CD4-positive, alpha-beta T cell treated with Interleukin-10 for 1 hour (primary cell): ENCODE results near the gene MOB3A.

Experiments
- DNase-seq: peaks from one replicate; pipeline ENCODE4 v3.0.0-alpha.2; 2020

The MOB3A gene

DNA sequence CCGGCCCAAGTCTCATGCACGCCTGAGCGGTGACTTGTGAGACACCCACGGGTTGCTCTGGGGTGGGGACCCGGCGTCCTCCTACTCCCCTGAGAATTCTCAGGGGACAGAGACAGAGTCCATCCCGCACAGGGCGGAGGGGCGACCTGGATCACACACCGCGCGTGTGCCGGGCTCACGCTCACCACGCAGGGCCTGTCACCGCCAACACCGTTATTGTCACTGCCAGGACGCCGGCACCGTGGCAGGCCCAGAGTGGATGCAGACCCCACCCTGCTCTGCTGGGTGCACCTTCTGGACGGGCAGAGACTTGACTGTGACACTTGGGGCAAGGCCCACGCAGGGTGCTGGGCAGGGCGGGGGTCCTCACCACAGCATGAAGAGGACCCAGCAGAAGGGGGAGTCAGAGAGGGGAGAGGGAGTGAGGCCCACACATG lies 16.2 kb downstream of the MOB3A start:
- DNase-seq: no peak

DNA sequence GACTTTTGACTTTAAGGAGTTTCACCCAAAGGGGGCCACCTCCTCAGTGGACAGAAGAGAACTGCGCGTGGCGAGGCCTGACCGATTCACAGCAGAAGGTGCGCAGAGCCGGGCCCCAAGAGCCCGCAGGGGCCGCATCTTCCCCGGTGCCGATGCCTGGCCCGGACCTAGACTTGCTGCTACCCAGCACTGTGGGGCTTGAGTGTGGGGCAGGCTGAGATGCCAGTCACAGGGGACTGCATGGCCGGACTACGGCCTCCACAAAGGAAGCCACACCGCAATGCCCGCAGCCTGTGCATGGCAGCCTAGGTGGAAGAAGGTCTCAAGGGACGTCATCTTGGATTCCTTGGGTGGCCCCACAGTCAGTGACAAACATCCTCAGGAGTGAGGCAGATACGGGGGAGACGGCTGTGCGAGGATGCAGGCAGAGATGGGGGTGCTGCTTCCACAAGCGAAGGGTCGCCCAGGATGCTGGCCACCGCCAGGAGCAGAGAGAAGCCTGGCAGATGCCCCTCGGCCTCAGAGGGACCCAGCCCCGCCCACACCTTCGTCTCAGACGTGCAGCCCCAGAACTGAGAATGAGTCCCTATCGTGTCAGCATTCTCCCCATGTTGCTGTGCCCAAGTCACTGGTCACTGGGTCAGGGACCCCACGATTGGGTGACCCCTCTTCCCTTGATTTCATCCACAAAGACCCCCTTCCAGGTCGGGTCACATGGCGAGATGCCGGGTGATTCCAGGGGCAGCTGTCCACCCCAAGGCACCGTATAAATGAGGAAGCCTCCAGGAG lies 16.9 kb downstream of the MOB3A start:
- DNase-seq: no peak

DNA sequence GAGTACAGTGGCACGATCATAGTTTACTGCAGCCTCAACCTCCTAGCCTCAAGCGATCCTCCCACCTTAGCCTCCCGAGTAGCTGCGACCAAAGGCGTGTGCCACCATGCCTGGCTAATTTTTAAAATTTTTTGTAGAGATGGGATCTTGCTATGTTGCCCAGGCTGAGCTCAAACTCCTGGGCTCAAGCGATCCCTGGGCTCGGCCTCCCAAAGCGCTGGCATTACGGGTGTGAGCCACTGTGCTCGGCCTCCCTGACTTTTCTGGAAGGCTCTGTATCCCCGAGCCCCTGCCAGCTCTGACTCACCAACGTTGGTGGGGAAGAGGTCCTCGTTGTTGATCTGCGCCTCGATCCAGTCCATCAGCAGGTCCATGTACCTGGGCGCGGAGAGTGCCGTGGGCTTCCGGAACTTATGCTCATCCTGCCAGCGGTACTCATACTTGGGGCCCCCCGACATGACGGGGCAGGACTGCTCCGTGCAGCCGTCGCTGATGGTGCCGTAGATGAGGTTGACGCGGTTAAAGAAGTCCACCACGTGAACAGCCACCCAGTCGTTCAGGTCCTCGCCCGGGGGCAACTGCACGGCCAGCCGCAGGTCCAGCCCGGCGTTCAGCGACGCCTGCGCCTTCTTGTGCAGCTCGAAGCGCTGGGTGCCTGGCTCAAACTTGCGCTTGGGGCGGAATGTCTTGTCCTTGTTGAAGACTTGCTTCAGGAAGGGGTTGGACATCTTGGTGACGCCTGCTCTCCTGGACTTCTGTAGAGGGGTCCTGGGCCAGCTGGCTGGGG lies 18.1 kb downstream of the MOB3A start:
- no peak for DNase-seq

DNA sequence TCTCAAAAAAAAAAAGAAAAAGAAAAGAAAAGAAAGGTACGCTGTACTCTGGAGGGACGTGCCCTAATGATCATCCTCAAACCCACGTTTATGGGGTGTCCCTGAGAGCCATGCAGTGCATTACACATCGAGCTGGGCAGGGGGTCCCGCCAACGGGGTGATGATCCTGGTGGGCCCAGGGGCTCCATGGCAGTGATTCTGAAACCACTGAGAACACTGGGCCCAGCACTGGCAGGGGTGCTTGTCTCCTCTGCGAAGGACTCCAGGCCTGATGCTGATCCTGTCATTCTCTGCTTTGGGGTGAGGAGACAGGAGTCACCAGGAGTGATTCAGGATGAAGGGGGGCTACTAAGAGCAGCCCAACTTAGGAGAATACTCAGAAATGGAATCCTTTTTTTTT lies 18.7 kb downstream of the MOB3A start:
- no peak for DNase-seq

DNA sequence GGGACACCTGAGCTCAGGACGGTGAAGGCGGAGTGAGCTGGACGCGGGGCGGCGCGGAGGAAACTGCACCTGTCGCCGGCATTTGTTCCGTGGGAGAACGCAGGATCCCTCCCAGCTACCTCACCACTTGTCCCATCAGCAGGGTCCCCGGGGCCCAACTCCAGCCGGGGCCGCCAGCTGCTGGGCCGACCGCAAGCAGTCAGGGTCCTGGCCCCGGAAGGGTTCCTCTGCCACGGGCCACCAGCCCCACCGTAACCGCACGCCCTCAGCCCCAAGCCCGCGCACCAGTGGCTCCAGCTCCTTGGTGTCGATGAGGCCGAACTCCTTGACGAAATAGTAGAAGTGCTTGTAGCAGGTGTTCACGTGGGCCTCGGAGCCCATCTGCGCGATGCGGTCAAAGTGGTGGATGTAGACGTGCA lies 19.6 kb downstream of the MOB3A start:
- DNase-seq: no peak

DNA sequence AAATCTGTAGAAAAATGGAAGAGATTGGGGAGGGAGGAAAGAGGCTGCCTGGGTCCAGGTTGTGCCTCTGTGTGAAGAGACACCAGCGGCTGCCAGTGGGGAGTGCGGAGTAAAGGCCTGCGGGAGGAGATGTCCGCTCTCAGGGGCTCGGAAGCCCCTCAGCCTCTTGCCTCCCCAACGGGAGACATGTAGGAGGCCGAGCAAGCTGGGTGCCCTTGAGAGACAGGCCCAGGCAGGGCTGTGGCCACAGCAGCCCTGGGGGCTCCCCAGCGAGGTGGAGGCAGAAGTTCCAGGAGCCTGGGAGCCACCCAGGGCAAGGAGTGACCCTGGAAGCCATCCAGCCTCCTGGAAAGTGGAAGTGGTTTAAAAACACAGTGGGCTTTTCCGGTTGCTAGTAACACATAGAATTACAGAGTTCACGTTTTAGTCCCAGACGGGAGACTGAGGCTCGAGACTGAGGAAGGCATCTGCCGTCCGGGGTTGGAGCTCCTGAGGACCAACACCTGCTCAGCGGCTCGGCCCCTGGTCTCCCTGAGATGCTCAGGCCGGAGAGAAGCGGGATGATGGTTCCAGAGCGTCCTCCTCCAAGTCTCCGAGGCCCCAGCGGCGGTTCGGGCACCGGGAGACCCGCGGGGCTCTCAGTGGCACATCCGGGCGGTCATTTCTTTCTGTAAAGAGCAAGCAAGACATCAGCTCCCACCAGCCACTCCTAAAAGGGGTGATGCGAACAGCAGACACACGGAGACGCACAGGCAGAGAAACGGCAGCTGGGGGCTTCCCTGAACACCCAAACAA lies 23.2 kb downstream of the MOB3A start:
- no peak for DNase-seq

- DNase-seq: no peak
These were observed 25.0 kb downstream of the MOB3A start for GRCh38 chr19:2070986-2071673.

DNA sequence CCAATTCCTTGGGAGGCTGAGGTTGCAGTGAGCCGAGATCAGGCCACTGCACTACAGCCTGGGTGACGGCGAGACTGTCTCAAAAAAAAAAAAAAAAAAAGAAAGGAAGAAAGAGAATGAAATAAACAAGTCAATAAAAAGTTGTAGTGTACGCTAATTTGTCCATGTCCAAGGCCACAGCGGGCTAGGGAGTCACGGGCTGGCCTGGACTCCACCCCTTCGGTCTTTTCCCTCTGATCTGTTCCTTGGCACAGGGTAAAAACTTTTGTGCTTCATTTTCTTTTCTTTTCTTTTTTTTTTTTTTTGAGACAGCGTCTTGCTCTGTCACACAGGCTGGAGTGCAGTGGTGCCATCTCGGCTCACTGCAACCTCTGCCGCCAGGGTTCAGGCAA lies 25.7 kb downstream of the MOB3A start:
- no peak for DNase-seq

GRCh38 chr19:2064788-2065524 lies 31.2 kb downstream of the MOB3A start:
- no peak for DNase-seq

DNA sequence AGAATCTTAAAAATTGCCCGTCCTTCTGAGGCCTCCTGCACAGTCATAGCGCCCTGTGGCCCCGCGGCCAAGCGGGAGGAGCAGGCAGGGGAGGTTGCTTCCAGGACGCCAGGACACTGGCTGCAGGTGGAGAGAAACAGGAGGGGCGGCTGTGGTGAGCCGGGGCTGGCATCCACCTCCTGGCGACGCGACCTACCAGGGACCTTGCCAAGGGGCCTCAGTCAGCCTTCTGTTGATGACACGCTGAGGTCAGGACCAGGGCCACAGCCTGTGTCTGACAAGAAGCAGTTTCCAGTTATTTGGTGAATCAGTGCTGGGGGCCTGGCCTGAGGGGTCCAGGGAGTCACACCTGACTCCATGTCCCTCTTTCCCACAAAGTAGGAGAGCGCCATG lies 31.7 kb downstream of the MOB3A start:
- DNase-seq: no peak

DNA sequence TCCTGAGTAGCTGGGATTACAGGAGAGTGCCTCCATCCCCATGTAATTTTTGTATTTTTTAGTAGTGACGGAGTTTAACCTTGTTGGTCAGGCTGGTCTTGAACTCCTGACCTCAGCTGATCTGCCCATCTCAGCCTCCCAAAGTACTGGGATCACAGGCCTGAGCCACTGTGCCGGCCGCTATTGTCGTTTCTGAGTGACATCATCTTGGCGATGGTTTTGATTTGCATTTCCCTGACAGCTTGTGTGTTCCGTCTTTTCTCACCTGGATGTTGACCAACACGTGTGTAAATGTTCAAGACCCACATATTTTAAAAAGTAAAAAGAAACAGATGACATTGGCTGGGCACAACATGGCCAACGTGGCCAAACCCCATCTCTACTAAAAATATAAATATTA lies 32.3 kb downstream of the MOB3A start:
- no peak for DNase-seq

- no peak for DNase-seq
These were observed 33.4 kb downstream of the MOB3A start for GRCh38 chr19:2062770-2063169.

- no peak for DNase-seq
These were observed 33.8 kb downstream of the MOB3A start for GRCh38 chr19:2062389-2062729.

- DNase-seq: peak; percentile 99
These were observed 34.4 kb downstream of the MOB3A start for GRCh38 chr19:2061495-2062388.

- no peak for DNase-seq
These were observed 35.1 kb downstream of the MOB3A start for GRCh38 chr19:2060884-2061494.

GRCh38 chr19:2059422-2060201 lies 36.5 kb downstream of the MOB3A start:
- DNase-seq: no peak

DNA sequence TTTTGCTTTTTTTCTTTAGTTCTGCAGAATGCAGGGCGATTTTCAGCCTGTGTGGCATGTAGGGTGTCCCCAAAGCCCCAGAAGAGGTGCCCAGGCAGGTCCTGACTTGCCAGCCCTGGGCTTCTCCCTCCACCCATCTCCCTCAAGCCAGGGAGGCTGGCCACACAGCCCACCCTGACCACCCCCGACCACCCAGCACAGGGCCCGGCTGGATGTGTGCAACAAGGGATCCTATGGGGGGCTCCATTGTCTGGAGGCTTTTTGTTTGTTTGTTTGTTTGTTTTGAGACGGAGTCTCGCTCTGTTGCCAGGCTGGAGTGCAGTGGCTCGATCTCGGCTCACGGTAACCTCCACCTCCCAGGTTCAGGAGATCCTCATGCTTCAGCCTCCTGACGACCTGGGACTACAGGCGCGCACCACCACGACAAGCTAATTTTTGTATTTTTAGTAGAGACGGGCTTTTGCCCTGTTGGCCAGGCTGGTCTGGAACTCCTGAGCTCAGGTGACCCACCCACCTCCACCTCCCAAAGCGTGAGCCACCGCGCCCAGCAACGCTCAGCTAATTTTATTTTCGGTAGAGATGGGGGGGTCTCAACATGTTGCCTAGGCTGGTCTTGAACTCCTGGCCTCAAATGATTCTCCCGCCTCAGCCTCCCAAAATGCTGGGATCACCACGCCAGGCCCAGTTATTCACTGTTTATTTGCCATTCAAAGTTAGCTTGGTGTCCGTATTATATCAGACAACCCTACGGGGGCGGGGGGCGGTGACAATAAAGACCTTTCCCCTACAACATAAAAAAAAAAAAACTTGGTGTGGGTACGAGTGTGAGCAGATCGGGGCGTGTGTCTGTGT lies 37.3 kb downstream of the MOB3A start:
- DNase-seq: no peak

DNA sequence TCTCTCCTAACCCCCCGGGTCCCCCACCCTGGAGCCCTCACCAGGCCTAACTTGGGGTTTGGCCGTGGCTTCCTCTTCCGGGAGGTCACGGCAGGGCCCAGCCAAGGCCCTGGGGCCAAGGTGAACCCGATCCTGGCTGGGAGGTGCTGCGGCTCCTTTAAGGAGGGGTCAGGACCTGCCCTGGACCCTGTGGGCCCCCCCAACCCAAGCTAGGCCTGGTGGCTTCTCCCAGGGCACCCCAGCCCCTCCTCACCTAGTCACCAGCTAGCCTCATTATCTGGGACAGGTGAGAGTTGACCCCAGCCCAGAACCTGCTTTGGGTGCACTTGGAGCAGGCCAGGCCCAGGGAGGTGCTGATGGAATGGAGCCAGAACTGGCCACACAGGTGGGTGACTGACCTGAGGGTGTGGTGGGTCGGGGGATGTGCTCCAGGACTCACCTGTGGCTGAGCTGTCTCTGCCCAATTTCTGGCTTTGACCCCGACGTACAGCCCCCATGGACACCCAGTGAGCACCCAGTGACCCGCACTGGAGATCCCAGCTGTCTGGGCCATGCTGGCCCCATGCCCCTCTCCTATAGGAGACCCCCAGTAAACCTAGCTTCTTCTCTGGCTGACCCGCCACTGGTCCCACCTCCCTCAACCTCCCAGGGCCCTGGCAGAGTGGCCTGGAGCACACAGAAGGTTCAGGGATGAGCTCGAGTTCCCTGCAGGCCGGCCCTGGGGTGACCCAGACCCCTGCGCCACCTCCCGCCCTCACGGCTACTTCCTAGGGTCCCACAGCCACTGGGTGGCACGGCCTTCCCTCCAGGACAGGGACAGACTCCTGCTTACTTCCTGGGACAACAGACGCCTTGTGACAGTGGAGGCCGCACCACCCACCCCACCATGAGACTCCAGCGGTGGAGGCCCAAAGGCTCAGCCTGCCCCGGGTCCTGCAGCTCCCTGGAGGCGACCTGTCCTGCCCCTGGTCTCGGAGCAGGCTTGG lies 38.3 kb downstream of the MOB3A start:
- no peak for DNase-seq
